Gastroesophageal sphincter (tissue), 4 donors: Measurements from ENCODE around the gene KRT38. TPM values are rescaled to one million over a fixed set of nuclear protein-coding genes. Genes with fewer than 3 reads are reported as not detected.

Source experiments
- ATAC-seq: fragments of 150-250 bp; one replicate; pipeline ENCODE4 v1.9.1; 2016; ENCODE audit warnings: mild to moderate bottlenecking, moderate library complexity
- H3K27ac ChIP-seq, 4 donors: fragments of 200-600 bp; sonication (generic) in 3 of 4; 1 replicate in 3 of 4; 2 replicates in 1 of 4; pipeline ENCODE4 v1.5.1; 2016 to 2019
- H3K27me3 ChIP-seq: fragments of 200-600 bp; sonication (generic); one replicate; pipeline ENCODE4 v1.5.1; 2019
- H3K36me3 ChIP-seq, 2 donors: fragments of 200-600 bp; sonication (generic); one replicate each; pipeline ENCODE4 v1.5.1; 2019; ENCODE audit warnings: control low read depth in 1 of 2
- H3K4me1 ChIP-seq, 3 donors: fragments of 200-600 bp; sonication (generic); 1 replicate in 2 of 3; 2 replicates in 1 of 3; pipeline ENCODE4 v1.5.1; 2016 to 2019; ENCODE audit warnings: control low read depth in 2 of 3
- H3K4me3 ChIP-seq, 2 donors: fragments of 200-600 bp; sonication (generic); one replicate each; pipeline ENCODE4 v1.5.1; 2019; ENCODE audit warnings: mild to moderate bottlenecking in 1 of 2, moderate library complexity in 1 of 2
- H3K9me3 ChIP-seq, 3 donors: fragments of 200-600 bp; sonication (generic); one replicate each; pipeline ENCODE4 v1.5.1; 2017 to 2019; ENCODE audit warnings: control low read depth in 2 of 3
- CTCF ChIP-seq, 4 experiments: fragments of 200-600 bp in 2 of 4; fragments of 450-650 bp in 2 of 4; sonication (generic) in 1 of 4; IDR thresholded peaks; one replicate each; pipeline ENCODE4 v1.5.1; 2017 to 2019; ENCODE audit warnings: antibody characterized with exemption in 4 of 4, mild to moderate bottlenecking in 2 of 4, moderate library complexity in 2 of 4
- EP300 ChIP-seq: sonication (generic); formaldehyde crosslinking; IDR thresholded peaks from one replicate; pipeline ENCODE4 v1.6.1; 2017; ENCODE audit warnings: antibody characterized with exemption, mild to moderate bottlenecking
- POLR2A ChIP-seq, 2 donors: fragments of 450-650 bp; IDR thresholded peaks; one replicate each; pipeline ENCODE4 v1.6.1; 2017; ENCODE audit warnings: antibody characterized with exemption in 2 of 2, mild to moderate bottlenecking in 2 of 2, moderate library complexity in 1 of 2
- POLR2AphosphoS5 ChIP-seq: sonication (generic); formaldehyde crosslinking; IDR thresholded peaks from one replicate; pipeline ENCODE4 v1.6.1; 2017; ENCODE audit warnings: antibody characterized with exemption
- WGBS, 2 donors: methylation state at CpG; one replicate each; pipeline ENCODE4 v1.1.5; 2018; ENCODE audit warnings: low coverage in 1 of 2; 5-methylcytosine and 5-hydroxymethylcytosine counted together
- total RNA-seq, 4 donors: library from RNA; depleted of rRNA; stranded (reverse); fragments of >200 nt; gene quantifications; one replicate each; pipeline ENCODE4 v1.1.0, GENCODE V29; 2016

KRT38 gene
- total RNA-seq, 4 donors from 2014 or later: not detected

GRCh38 chr17:41453066-41453465, 12.3 kb upstream of the KRT38 start:
- H3K27me3 ChIP-seq: peaks cover 10% of the 10 kb centered on the region
- WGBS, 2 donors: 84 to 91% methylated on average over 3 of the region's 3 CpGs
- no peak overlapping the region for H3K27ac ChIP-seq
- TF ChIP-seq POLR2AphosphoS5 (no peak), POLR2A (IDR thresholded peaks at IDR 0.05) (no peak), EP300 (no peak), CTCF (IDR thresholded peaks at IDR 0.05) (no peak)
- H3K4me1 ChIP-seq: peaks cover 0 to 15% (median 0%) of the 10 kb centered on the region in 3 donors
- H3K36me3 ChIP-seq: no peaks in the 10 kb centered on the region
- no peak overlapping the region for H3K4me3 ChIP-seq
- H3K9me3 ChIP-seq: peaks cover 0 to 14% (median 0%) of the 10 kb centered on the region in 3 donors
- no peak for ATAC-seq

DNA sequence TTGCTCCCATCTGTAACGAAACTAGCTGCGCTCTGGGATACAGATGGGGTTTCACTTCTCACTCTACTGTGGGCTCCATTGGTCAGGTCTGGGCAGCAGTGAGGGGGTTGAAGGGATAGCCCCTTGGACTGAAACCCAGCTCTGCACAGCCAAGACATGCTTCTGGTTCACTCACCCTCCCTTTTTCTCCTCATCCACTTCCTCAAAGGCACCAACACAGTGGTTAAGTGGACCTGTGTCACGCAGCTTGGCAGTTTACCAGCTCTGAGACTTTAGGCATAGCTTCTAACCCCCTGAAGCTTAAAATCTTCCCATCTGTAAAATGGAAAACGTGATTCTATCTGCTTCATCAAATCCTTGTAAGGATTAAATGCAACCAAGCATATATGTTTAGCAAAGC, 11.5 kb upstream of the KRT38 start:
- ATAC-seq: no peak
- H3K36me3 ChIP-seq: no peaks in the 10 kb centered on the region
- peaks cover 10% of the 10 kb centered on the region for H3K27me3 ChIP-seq
- H3K4me3 ChIP-seq: no peak overlapping the region
- no peak for TF ChIP-seq CTCF (IDR thresholded peaks at IDR 0.05)
- TF ChIP-seq EP300: no peak
- no peak for TF ChIP-seq POLR2A (IDR thresholded peaks at IDR 0.05)
- no peak for TF ChIP-seq POLR2AphosphoS5
- H3K9me3 ChIP-seq: peaks cover 0 to 14% (median 0%) of the 10 kb centered on the region in 3 donors
- no peak overlapping the region for H3K27ac ChIP-seq
- H3K4me1 ChIP-seq: peaks cover 0 to 8% (median 0%) of the 10 kb centered on the region in 3 donors
- WGBS, 2 donors: 29 to 51% methylated on average over 2 of the region's 4 CpGs

GRCh38 chr17:41451154-41451728, 10.5 kb upstream of the KRT38 start:
- H3K9me3 ChIP-seq: peaks cover 0 to 14% (median 0%) of the 10 kb centered on the region in 3 donors
- H3K27me3 ChIP-seq: peaks cover 10% of the 10 kb centered on the region
- TF ChIP-seq EP300 (no peak), CTCF (IDR thresholded peaks at IDR 0.05) (no peak), POLR2A (IDR thresholded peaks at IDR 0.05) (no peak), POLR2AphosphoS5 (no peak)
- ATAC-seq: no peak
- no peaks in the 10 kb centered on the region for H3K36me3 ChIP-seq
- H3K4me1 ChIP-seq: no peaks in the 10 kb centered on the region
- 57 to 73% methylated on average over 2 of the region's 2 CpGs for WGBS, 2 donors
- H3K27ac ChIP-seq: no peak overlapping the region
- no peak overlapping the region for H3K4me3 ChIP-seq

GRCh38 chr17:41449008-41449407, 8.2 kb upstream of the KRT38 start:
- Histone ChIP-seq H3K27ac (no peak overlapping the region), H3K36me3 (no peaks in the 10 kb centered on the region), H3K4me3 (no peak overlapping the region), H3K27me3 (peaks cover 17% of the 10 kb centered on the region), H3K4me1 (no peaks in the 10 kb centered on the region), H3K9me3 (peaks cover 0 to 14% (median 0%) of the 10 kb centered on the region in 3 donors)
- 86% methylated on average over 3 of the region's 6 CpGs; no CpG with 5 or more reads in 1 of the 2 donors for WGBS, 2 donors
- no peak for TF ChIP-seq POLR2AphosphoS5
- TF ChIP-seq POLR2A (IDR thresholded peaks at IDR 0.05): no peak
- TF ChIP-seq CTCF (IDR thresholded peaks at IDR 0.05): no peak
- no peak for TF ChIP-seq EP300
- ATAC-seq: no peak

GRCh38 chr17:41448506-41448905, 7.7 kb upstream of the KRT38 start:
- H3K27me3 ChIP-seq: peaks cover 17% of the 10 kb centered on the region
- no peak for ATAC-seq
- no peaks in the 10 kb centered on the region for H3K36me3 ChIP-seq
- WGBS, 2 donors: 70% methylated on average over 2 of the region's 2 CpGs; no CpG with 5 or more reads in 1 of the 2 donors
- peaks cover 0 to 14% (median 0%) of the 10 kb centered on the region in 3 donors for H3K9me3 ChIP-seq
- TF ChIP-seq POLR2A (IDR thresholded peaks at IDR 0.05): no peak
- TF ChIP-seq EP300: no peak
- no peak for TF ChIP-seq CTCF (IDR thresholded peaks at IDR 0.05)
- no peak for TF ChIP-seq POLR2AphosphoS5
- H3K4me1 ChIP-seq: no peaks in the 10 kb centered on the region
- H3K27ac ChIP-seq: no peak overlapping the region
- no peak overlapping the region for H3K4me3 ChIP-seq
